Stimulated activated naive CD8-positive, alpha-beta T cell treated with anti-CD3 and anti-CD28 coated beads, Interleukin-15, Interleukin-2, amounts not matched to agents 100 ng/mL and 50 ng/mL, for 24 hours (primary cell): ENCODE data around the gene BRCA1.
A peak's percentile ranks its signal among the peaks of the same experiment; 100 is the strongest.

Experiments
- H3K27ac Mint-ChIP-seq: one replicate; pipeline ENCODE4 v1.8.0; 2021; ENCODE audit warnings: mild to moderate bottlenecking, mixed read lengths
- H3K27me3 Mint-ChIP-seq: one replicate; pipeline ENCODE4 v1.8.0; 2021; ENCODE audit warnings: mixed read lengths
- H3K36me3 Mint-ChIP-seq: one replicate; pipeline ENCODE4 v1.8.0; 2021; ENCODE audit warnings: low read depth, mixed read lengths
- H3K4me1 Mint-ChIP-seq: one replicate; pipeline ENCODE4 v1.8.0; 2021; ENCODE audit warnings: low read depth, mixed read lengths
- H3K4me3 Mint-ChIP-seq: one replicate; pipeline ENCODE4 v1.8.0; 2021; ENCODE audit warnings: mild to moderate bottlenecking, mixed read lengths
- H3K9me3 Mint-ChIP-seq: one replicate; pipeline ENCODE4 v1.8.0; 2021; ENCODE audit warnings: mixed read lengths

The BRCA1 gene

DNA sequence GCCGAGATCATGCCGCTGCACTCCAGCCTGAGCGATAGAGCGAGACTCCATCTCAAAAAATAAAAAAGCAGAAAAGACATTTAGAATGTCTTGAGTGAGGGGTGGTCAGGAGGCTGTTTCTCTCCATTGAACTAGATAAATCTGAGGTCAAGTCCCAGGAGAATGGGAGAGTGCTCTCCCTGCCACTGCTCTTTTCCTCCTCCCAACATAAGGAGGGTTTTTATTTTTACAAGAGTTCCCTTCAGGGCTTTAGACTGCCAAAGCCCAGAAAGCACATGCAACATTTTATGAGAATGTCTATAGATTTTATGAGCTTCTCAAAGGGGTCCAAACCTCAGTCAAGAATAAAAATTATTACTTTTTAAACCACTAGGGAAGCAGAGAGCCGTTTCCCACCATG is 98.6 kb downstream of the BRCA1 start:
- Mint-ChIP-seq H3K9me3 (no peaks in the 10 kb centered on the region), H3K27me3 (no peaks in the 10 kb centered on the region), H3K36me3 (no peaks in the 10 kb centered on the region), H3K4me3 (no peak overlapping the region), H3K4me1 (peaks cover 12% of the 10 kb centered on the region), H3K27ac (no peak overlapping the region)

DNA sequence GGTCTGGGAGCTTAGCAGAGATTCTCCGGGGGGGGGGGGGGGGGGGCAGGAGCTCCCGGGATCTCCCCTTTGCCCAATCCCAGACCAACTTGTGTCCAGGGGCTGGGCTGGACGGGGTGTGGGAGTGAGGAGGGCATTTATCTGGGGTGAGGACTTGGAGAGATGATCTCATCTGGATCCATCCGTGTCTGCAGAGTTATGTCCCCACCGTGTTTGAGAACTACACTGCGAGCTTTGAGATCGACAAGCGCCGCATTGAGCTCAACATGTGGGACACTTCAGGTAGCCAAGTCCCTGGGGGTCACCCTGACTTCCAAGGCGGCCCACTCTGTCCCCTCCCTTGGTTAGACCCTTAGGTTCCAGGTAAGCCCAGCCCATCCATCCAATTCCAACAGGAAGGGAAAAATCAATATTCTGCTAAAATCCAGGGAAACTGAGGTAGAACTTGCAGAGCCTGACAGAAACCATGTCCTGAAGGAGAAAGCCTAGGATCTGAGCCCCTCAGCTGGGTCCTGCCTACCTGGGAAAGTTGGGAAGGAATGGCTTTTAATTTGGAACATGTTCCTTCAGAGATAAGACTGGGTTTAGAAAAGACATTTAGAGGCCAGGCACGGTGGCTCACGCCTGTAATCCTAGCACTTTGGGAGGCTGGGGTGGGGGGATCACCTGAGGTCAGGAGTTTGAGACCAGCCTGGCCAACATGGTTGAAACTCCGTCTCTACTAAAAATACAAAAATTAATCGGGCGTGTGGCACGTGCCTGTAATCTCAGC is 99.2 kb downstream of the BRCA1 start:
- Mint-ChIP-seq H3K4me1 (peaks cover 15% of the 10 kb centered on the region), H3K36me3 (no peaks in the 10 kb centered on the region), H3K27me3 (no peaks in the 10 kb centered on the region), H3K9me3 (no peaks in the 10 kb centered on the region), H3K27ac (no peak overlapping the region), H3K4me3 (no peak overlapping the region)

GRCh38 chr17:43025290-43025657 is 99.9 kb downstream of the BRCA1 start:
- no peaks in the 10 kb centered on the region for H3K36me3 Mint-ChIP-seq
- H3K4me3 Mint-ChIP-seq: peak overlapping the region; percentile 32
- H3K4me1 Mint-ChIP-seq: peaks cover 20% of the 10 kb centered on the region
- H3K27ac Mint-ChIP-seq: no peak overlapping the region
- H3K27me3 Mint-ChIP-seq: no peaks in the 10 kb centered on the region
- H3K9me3 Mint-ChIP-seq: no peaks in the 10 kb centered on the region

DNA sequence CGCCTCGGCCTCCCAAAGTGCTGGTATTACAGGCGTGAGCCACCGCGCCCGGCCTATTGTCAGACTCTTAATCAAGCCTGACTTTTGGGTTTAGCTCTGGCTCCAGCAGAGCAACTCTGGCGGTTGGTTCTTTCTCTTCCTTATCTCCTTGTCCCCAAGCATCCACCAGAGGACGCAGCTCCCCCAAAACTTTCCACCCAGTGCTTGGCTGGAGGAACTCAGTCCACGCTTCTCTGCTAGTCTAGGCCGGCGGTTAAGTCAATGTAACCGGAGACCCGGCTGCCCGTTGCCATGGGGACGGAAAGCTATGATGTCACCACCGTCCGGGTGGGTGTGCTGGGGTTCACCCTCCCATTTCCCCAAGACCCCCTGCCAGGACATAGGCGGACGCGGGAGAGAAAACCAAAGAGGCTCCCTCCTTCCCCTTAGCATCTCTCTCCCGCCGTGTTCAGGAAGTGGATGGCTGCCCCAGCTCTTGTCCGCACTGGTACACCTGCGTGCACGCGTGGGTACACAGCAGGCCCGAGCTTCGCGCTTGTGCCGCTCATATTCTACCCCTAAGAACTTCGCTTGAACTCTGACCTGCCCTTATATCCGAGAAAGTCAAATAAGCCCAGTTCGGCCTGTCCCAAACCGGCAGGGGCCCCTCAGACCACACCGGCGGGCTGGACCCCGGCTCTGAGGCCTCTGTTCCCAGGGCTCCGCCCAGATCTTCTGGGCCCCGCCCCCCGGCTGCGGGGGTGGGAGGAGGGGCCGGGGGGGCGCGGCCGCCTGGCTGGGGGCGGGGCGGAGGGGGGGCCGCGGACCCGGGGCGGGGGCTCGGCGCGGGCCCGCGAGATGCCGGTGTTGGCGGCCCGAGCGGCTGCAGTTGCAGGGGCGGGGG is 100.5 kb downstream of the BRCA1 start, which contains the start of gene RND2:
TSS of gene RND2 (plus strand) at position 825 of the 883 bp plus-strand sequence. CDS start 117 bp downstream, outside the sequence.
- H3K27me3 Mint-ChIP-seq: no peaks in the 10 kb centered on the region
- H3K4me1 Mint-ChIP-seq: peaks cover 26% of the 10 kb centered on the region
- H3K27ac Mint-ChIP-seq: peak within 1 kb of the TSS; percentile 77
- no peaks in the 10 kb centered on the region for H3K36me3 Mint-ChIP-seq
- peak within 1 kb of the TSS; percentile 83 for H3K4me3 Mint-ChIP-seq
- no peaks in the 10 kb centered on the region for H3K9me3 Mint-ChIP-seq

- peak within 1 kb of the TSS; percentile 84 for H3K4me3 Mint-ChIP-seq
- peaks cover 37% of the 10 kb centered on the region for H3K4me1 Mint-ChIP-seq
- no peaks in the 10 kb centered on the region for H3K27me3 Mint-ChIP-seq
- H3K9me3 Mint-ChIP-seq: no peaks in the 10 kb centered on the region
- no peaks in the 10 kb centered on the region for H3K36me3 Mint-ChIP-seq
- H3K27ac Mint-ChIP-seq: peak within 1 kb of the TSS; percentile 45
Observed at GRCh38 chr17:43021741-43022512, 103.2 kb downstream of the BRCA1 start, which contains the start of gene VAT1. Gene VAT1 (minus strand): TSS chr17:43022385. CDS start chr17:43022322, 63 bp downstream.

- H3K4me3 Mint-ChIP-seq: peak overlapping the region; percentile 84
- H3K27ac Mint-ChIP-seq: peak overlapping the region; percentile 45
- no peaks in the 10 kb centered on the region for H3K27me3 Mint-ChIP-seq
- no peaks in the 10 kb centered on the region for H3K9me3 Mint-ChIP-seq
- H3K4me1 Mint-ChIP-seq: peaks cover 37% of the 10 kb centered on the region
- H3K36me3 Mint-ChIP-seq: no peaks in the 10 kb centered on the region
Observed at GRCh38 chr17:43020789-43021740, 104.1 kb downstream of the BRCA1 start.

DNA sequence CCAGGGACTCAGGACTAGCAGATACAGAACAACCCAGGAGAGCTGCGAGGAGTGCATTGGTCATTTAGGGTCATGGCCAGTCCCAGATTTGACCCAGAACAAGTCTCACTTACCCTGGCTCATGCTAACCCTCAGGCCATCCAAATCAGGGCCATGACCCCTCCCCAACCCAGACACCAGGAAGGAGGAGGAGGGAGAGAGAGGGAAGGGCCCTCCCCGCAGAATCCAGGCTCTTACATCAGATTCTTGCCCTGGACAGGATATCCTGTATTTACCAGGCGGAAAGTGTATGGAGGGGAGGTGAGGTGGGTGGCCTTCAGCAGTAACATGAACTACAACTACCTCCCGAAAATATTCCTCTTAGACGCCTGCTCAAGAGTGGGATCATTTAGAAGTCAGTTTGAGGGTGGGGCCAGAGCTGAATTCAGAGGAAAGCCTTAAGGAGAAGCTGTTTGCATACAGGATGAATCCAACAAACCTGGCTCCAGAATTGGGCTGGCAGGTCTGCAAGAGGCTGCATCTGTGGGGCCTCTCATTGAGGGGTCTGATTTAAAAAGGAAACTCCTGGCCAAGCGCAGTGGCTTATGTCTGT is 105.0 kb downstream of the BRCA1 start:
- no peaks in the 10 kb centered on the region for H3K36me3 Mint-ChIP-seq
- peak overlapping the region; percentile 84 for H3K4me3 Mint-ChIP-seq
- H3K27ac Mint-ChIP-seq: no peak overlapping the region
- H3K9me3 Mint-ChIP-seq: no peaks in the 10 kb centered on the region
- no peaks in the 10 kb centered on the region for H3K27me3 Mint-ChIP-seq
- H3K4me1 Mint-ChIP-seq: peaks cover 37% of the 10 kb centered on the region

GRCh38 chr17:43019418-43019817 is 105.7 kb downstream of the BRCA1 start:
- Mint-ChIP-seq H3K27me3 (no peaks in the 10 kb centered on the region), H3K9me3 (no peaks in the 10 kb centered on the region), H3K4me1 (peaks cover 31% of the 10 kb centered on the region), H3K27ac (no peak overlapping the region), H3K4me3 (no peak overlapping the region), H3K36me3 (peaks cover 2% of the 10 kb centered on the region)

DNA sequence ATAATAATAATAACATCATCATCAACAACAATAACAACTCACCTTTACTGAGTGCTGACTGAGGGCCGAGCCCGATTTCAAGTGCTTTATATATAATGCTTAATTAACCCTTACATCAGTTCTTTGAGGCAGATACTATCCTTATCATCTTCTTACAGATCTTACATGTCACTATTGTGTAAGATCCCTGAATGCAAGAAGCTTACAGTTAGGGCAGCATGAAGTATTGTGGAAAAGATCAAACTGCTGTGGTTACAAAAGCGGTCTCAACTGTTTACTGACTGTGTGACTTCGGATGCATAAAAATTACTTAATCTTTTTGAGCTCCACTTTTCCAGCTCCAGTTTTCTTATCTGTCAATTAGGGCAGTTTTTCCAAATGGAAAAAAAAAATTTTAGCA is 106.2 kb downstream of the BRCA1 start:
- Mint-ChIP-seq H3K27me3 (no peaks in the 10 kb centered on the region), H3K4me3 (no peak overlapping the region), H3K36me3 (peaks cover 4% of the 10 kb centered on the region), H3K9me3 (no peaks in the 10 kb centered on the region), H3K27ac (no peak overlapping the region), H3K4me1 (peaks cover 28% of the 10 kb centered on the region)

- H3K4me1 Mint-ChIP-seq: peaks cover 28% of the 10 kb centered on the region
- H3K36me3 Mint-ChIP-seq: peaks cover 8% of the 10 kb centered on the region
- peak overlapping the region; percentile 19 for H3K27ac Mint-ChIP-seq
- H3K9me3 Mint-ChIP-seq: no peaks in the 10 kb centered on the region
- no peak overlapping the region for H3K4me3 Mint-ChIP-seq
- H3K27me3 Mint-ChIP-seq: no peaks in the 10 kb centered on the region
Observed at GRCh38 chr17:43018008-43018853, 106.9 kb downstream of the BRCA1 start.

- no peak overlapping the region for H3K27ac Mint-ChIP-seq
- no peak overlapping the region for H3K4me3 Mint-ChIP-seq
- H3K36me3 Mint-ChIP-seq: peaks cover 9% of the 10 kb centered on the region
- no peaks in the 10 kb centered on the region for H3K9me3 Mint-ChIP-seq
- H3K27me3 Mint-ChIP-seq: no peaks in the 10 kb centered on the region
- H3K4me1 Mint-ChIP-seq: peaks cover 24% of the 10 kb centered on the region
Observed at GRCh38 chr17:43016216-43016615, 108.9 kb downstream of the BRCA1 start.

GRCh38 chr17:43015579-43015978 is 109.6 kb downstream of the BRCA1 start:
- no peaks in the 10 kb centered on the region for H3K27me3 Mint-ChIP-seq
- H3K4me3 Mint-ChIP-seq: no peak overlapping the region
- peaks cover 10% of the 10 kb centered on the region for H3K36me3 Mint-ChIP-seq
- H3K4me1 Mint-ChIP-seq: peaks cover 25% of the 10 kb centered on the region
- no peak overlapping the region for H3K27ac Mint-ChIP-seq
- no peaks in the 10 kb centered on the region for H3K9me3 Mint-ChIP-seq
